Measurements from ENCODE around the gene POU5F1.

- TF ChIP-seq CTCF (IDR thresholded peaks at IDR 0.05), result no peak
- TF ChIP-seq POLR2A (IDR thresholded peaks at IDR 0.05), result no peak
Measured at GRCh38 chr6:31179042-31179386, 8.5 kb upstream of the POU5F1 start.
